Epithelial cell of esophagus (primary cell): ENCODE data around the gene KSR1.

Experiments
- DNase-seq: peaks from one replicate; pipeline ENCODE4 v3.0.0; 2010; ENCODE audit warnings: low read depth
- H3K4me3 ChIP-seq: 2 replicates; pipeline ENCODE4 v1.5.1; 2011; ENCODE audit warnings: mild to moderate bottlenecking, low read length, control low read depth
- CTCF ChIP-seq: IDR thresholded peaks from 2 replicates; pipeline ENCODE4 v1.5.1; 2011; ENCODE audit warnings: low read depth, mild to moderate bottlenecking, low read length, control low read depth, inconsistent platforms; ENCODE audit not compliant: insufficient read depth; ENCODE audit errors: missing control alignments

Gene KSR1

GRCh38 chr17:27566671-27567562, 110.7 kb downstream of the KSR1 start:
- no peak for DNase-seq
- no peak for TF ChIP-seq CTCF
- no peak overlapping the region for H3K4me3 ChIP-seq

- TF ChIP-seq CTCF: no peak
- no peak overlapping the region for H3K4me3 ChIP-seq
- DNase-seq: no peak
These were observed 111.3 kb downstream of the KSR1 start for GRCh38 chr17:27567563-27567859.

GRCh38 chr17:27568216-27568615, 112.0 kb downstream of the KSR1 start:
- H3K4me3 ChIP-seq: no peak overlapping the region
- DNase-seq: no peak
- TF ChIP-seq CTCF: no peak

- TF ChIP-seq CTCF: no peak
- no peak for DNase-seq
- H3K4me3 ChIP-seq: no peak overlapping the region
These were observed 112.6 kb downstream of the KSR1 start for GRCh38 chr17:27568811-27569210.

GRCh38 chr17:27569257-27569722, 113.0 kb downstream of the KSR1 start:
- TF ChIP-seq CTCF: peak; percentile 61
- peak; percentile 38 for DNase-seq
- H3K4me3 ChIP-seq: no peak overlapping the region

GRCh38 chr17:27569884-27570577, 113.8 kb downstream of the KSR1 start:
- no peak overlapping the region for H3K4me3 ChIP-seq
- no peak for DNase-seq
- TF ChIP-seq CTCF: no peak
